K562 (cell line): Measurements from ENCODE around the gene LPIN2. TPM values are rescaled to one million over a fixed set of nuclear protein-coding genes. Genes with fewer than 3 reads are reported as not detected.
A peak's percentile ranks its signal among the peaks of the same experiment; 100 is the strongest.

Source experiments
- ATAC-seq: fragments of 200-7000 bp; cut with Tn5 transposase; 3 replicates; pipeline ENCODE4 v1.9.1; 2020; ENCODE audit warnings: moderate library complexity
- BruUV-seq: library from RNA; stranded (reverse); fragments of 400-500 nt; replicated peaks from 2 replicates; lab custom pipeline; 2021; lab: Mats Ljungman, UMichigan
- CTCF ChIA-PET: fragments of 300-600 bp; formaldehyde crosslinking; extraction: SDS; loops from one replicate; lab custom pipeline; 2021; ENCODE audit warnings: low intra/inter-chr PET ratio; lab: Yijun Ruan, JAX
- POLR2A ChIA-PET: fragments of 300-600, 350-650 bp; sonication (Branson Sonifier 250); formaldehyde crosslinking; extraction: SDS; loops from one replicate; lab custom pipeline; 2021; ENCODE audit warnings: antibody characterized with exemption, inconsistent platforms; lab: Yijun Ruan, JAX
- DNase-seq, 4 experiments: peaks; one replicate each; pipeline versions ENCODE4 v3.0.0 to v3.0.0-alpha.2; 2011 to 2018; ENCODE audit warnings: low spot score in 3 of 4, mixed read lengths in 3 of 4; ENCODE audit errors: extremely low read depth in 1 of 4
- FAIRE-seq: peaks from 2 replicates; lab custom pipeline; 2011; peaks lifted over from hg19 to GRCh38; lab: Jason Lieb, UNC
- H2AFZ ChIP-seq: 2 replicates; pipeline ENCODE4 v1.6.0; 2011; ENCODE audit warnings: low read depth, low read length, control low read depth, inconsistent platforms
- H3K27ac ChIP-seq: fragments of 200-600 bp; 3 replicates; pipeline ENCODE4 v1.8.0; 2011; ENCODE audit warnings: low read depth, mild to moderate bottlenecking, control low read depth, inconsistent platforms, low read length, moderate library complexity, mixed read lengths; ENCODE audit errors: extremely low read depth
- H3K27me3 ChIP-seq, 2 experiments: fragments of 300-600 bp in 1 of 2; 2 replicates in 1 of 2; 3 replicates in 1 of 2; pipeline versions ENCODE4 v1.6.0 to v1.8.0; 2011; ENCODE audit warnings: inconsistent platforms in 2 of 2, low read length in 2 of 2, mild to moderate bottlenecking in 1 of 2, mixed read lengths in 1 of 2, moderate library complexity in 1 of 2; ENCODE audit not compliant: control insufficient read depth in 2 of 2, insufficient read depth in 2 of 2
- H3K36me3 ChIP-seq: fragments of 300-600 bp; 3 replicates; pipeline ENCODE4 v1.8.0; 2011; ENCODE audit warnings: mild to moderate bottlenecking, low read length, inconsistent platforms; ENCODE audit not compliant: control insufficient read depth, insufficient read depth
- H3K4me1 ChIP-seq, 2 experiments: fragments of 200-600 bp in 1 of 2; replicated peaks in 1 of 2; 2 replicates in 1 of 2; 3 replicates in 1 of 2; pipeline versions ENCODE4 v1.5.1 to v1.8.0; 2011; ENCODE audit warnings: inconsistent platforms in 2 of 2, low read length in 2 of 2, mild to moderate bottlenecking in 1 of 2, mixed read lengths in 1 of 2, moderate library complexity in 1 of 2; ENCODE audit not compliant: control insufficient read depth in 2 of 2, insufficient read depth in 2 of 2
- H3K4me2 ChIP-seq: 2 replicates; pipeline ENCODE4 v1.6.1; 2011; ENCODE audit warnings: low read length, control low read depth, inconsistent platforms, mixed read lengths; ENCODE audit not compliant: insufficient read depth
- H3K4me3 ChIP-seq: fragments of 200-600 bp; sonication (generic), shearing (Covaris generic); 2 replicates; pipeline ENCODE4 v1.5.1; 2016; ENCODE audit warnings: control low read depth, inconsistent platforms
- H3K79me2 ChIP-seq: fragments of 200-600 bp; 3 replicates; pipeline ENCODE4 v1.8.0; 2011; ENCODE audit warnings: low read length, inconsistent platforms; ENCODE audit not compliant: control insufficient read depth, insufficient read depth
- H3K9ac ChIP-seq, 2 experiments: 2 replicates each; pipeline versions ENCODE4 v1.6.0 to v1.6.1; 2011; ENCODE audit warnings: low read depth in 2 of 2, low read length in 2 of 2, control low read depth in 1 of 2, inconsistent platforms in 1 of 2, mild to moderate bottlenecking in 1 of 2, mixed read lengths in 1 of 2; ENCODE audit not compliant: insufficient read depth in 1 of 2
- H3K9me1 ChIP-seq: one replicate; pipeline ENCODE4 v1.6.0; 2011; ENCODE audit warnings: inconsistent platforms, mild to moderate bottlenecking, low read length, moderate library complexity; ENCODE audit not compliant: control insufficient read depth, insufficient read depth
- H3K9me3 ChIP-seq: replicated peaks from 2 replicates; pipeline ENCODE4 v1.5.1; 2011; ENCODE audit warnings: low read depth, low read length, inconsistent platforms; ENCODE audit not compliant: control insufficient read depth, insufficient read depth
- H4K20me1 ChIP-seq: replicated peaks from 2 replicates; pipeline ENCODE4 v1.6.1; 2011; ENCODE audit warnings: low read length, inconsistent platforms, mixed read lengths; ENCODE audit not compliant: control insufficient read depth, insufficient read depth
- RBM34 ChIP-seq: fragments of 200-400 bp; formaldehyde crosslinking; IDR thresholded peaks from 2 replicates; pipeline ENCODE4 v1.6.1; 2018; ENCODE audit warnings: low read length, borderline replicate concordance; ENCODE audit not compliant: insufficient read depth
- ZNF384 ChIP-seq: IDR thresholded peaks from 2 replicates; pipeline ENCODE4 v1.6.1; 2012; ENCODE audit warnings: low read depth, low read length, improper control_type of control experiment
- WGBS: fragments of 100-300 bp; shearing (Covaris generic); methylation state at CpG from one replicate; pipeline ENCODE4 v1.1.6; 2016; ENCODE audit warnings: low coverage, mixed read lengths; ENCODE audit not compliant: insufficient coverage; ENCODE audit errors: missing lambda C conversion rate; 5-methylcytosine and 5-hydroxymethylcytosine counted together
- in situ Hi-C: fragments of 300-500 bp; cut with MboI; formaldehyde crosslinking; loops from 4 replicates; pipeline ENCODE4 v1.15.0; 2018; ENCODE audit warnings: inconsistent platforms, mixed read lengths
- intact Hi-C: fragments of 100-400 bp; cut with micrococcal nuclease; formaldehyde crosslinking; loops from 2 replicates; pipeline ENCODE4 v1.14.2; 2022
- polyA plus RNA-seq, 8 experiments: library from polyadenylated mRNA; depleted of rRNA in 4 of 8; stranded (reverse) in 5 of 8; unstranded in 3 of 8; fragments of >200 nt; fragmentation: Nextera tagmentation in 2 of 8; fragmentation: Illumina TruSeq in 1 of 8; extraction: Ambion mirVana in 2 of 8; extraction: Trizol in 1 of 8; gene quantifications; 2 replicates each; pipeline versions ENCODE4 v1.2.1 to v1.2.3, GENCODE V29; 2011 to 2014; ENCODE audit warnings: inconsistent platforms in 1 of 8, missing spikeins in 1 of 8
- total RNA-seq, 7 experiments: library from RNA; depleted of rRNA in 6 of 7; stranded (reverse); fragments of >200 nt in 6 of 7; fragmentation: Illumina TruSeq in 2 of 7; extraction: Trizol in 2 of 7; gene quantifications; 2 replicates each; pipeline versions ENCODE4 v1.2.1 to v1.2.3, GENCODE V29; 2011 to 2021; ENCODE audit warnings: low replicate concordance in 1 of 7
- TF ChIP-seq, protein P1 (sequence below): fragments of 450-650 bp; formaldehyde crosslinking; IDR thresholded peaks from 2 replicates; pipeline ENCODE4 v1.4.0; 2022; ENCODE audit warnings: missing genetic modification characterization

Gene LPIN2
- total and polyA plus RNA-seq, 9 of the 15 experiments (the other 6 are each of a cell fraction or from before 2014, with no cell fraction given) = 5.2 to 34.8 (median 24.6) TPM

DNA sequence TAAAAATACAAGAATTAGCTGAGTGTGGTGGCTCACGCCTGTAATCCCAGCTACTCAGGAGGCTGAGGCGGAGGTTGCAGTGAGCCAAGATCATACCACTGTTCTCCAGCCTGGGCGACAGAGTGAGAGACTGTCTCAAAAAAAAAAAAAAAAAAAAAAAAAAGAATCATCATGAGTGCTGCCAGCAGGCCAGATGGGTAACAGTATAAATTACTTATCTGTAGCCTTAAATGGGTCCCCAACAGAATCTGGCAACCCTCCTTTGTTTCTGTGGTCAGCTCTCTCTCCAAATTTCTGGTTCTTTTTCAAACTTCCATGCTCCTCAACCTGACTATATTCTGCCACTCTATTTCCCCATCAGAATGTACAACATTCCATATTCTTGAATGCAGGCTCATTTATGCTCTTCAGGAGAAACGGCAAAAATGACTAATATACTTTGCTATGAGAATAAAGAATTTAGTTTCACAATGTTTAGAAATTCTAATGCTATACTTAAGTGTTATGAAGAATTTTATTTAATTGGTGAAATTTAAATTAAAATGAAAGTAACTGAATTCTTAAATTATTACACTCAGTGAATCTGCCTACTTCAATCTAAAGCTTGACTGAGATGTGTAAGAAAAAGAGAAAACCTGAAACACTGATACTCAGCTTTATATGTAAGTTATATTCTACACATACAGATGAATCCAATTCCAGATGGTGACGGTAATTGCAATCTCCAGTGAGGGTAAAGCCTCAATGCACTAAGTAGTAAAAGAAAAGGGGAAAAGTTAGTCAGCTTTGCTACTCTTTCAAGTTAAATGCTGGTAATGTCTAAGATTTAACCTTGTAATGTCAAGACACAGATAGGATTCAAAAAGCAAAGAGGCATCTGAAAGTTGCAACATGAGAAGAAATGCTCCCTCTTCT is 24.8 kb downstream of the LPIN2 start:
- in situ Hi-C loops = no loop called here
- Histone ChIP-seq H3K9me1 (no peaks in the 10 kb centered on the region), H3K36me3 (peaks cover 6% of the 10 kb centered on the region; the same call in 2 of the 3 replicates), H3K4me3 (no peak overlapping the region), H2AFZ (no peak overlapping the region), H3K9ac (no peak overlapping the region), H3K27ac (no peak overlapping the region), H3K4me2 (no peak overlapping the region), H3K79me2 (peaks cover 94% of the 10 kb centered on the region), H4K20me1 (no peaks in the 10 kb centered on the region), H3K4me1 (peaks cover 3 to 12% of the 10 kb centered on the region in 2 experiments; a peak in 3 of 5 replicates), H3K9me3 (no peaks in the 10 kb centered on the region), H3K27me3 (no peaks in the 10 kb centered on the region)
- CTCF ChIA-PET = no interaction called here
- intact Hi-C loops = no loop called here
- peak; percentile 28; the same call in 1 of the 2 replicates for TF ChIP-seq ZNF384
- no peak for TF ChIP-seq RBM34
- TF ChIP-seq, protein P1, sequence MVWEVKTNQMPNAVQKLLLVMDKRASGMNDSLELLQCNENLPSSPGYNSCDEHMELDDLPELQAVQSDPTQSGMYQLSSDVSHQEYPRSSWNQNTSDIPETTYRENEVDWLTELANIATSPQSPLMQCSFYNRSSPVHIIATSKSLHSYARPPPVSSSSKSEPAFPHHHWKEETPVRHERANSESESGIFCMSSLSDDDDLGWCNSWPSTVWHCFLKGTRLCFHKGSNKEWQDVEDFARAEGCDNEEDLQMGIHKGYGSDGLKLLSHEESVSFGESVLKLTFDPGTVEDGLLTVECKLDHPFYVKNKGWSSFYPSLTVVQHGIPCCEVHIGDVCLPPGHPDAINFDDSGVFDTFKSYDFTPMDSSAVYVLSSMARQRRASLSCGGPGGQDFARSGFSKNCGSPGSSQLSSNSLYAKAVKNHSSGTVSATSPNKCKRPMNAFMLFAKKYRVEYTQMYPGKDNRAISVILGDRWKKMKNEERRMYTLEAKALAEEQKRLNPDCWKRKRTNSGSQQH = no peak
- ATAC-seq (no peak), FAIRE-seq (no peak), DNase-seq (no peak)
- POLR2A ChIA-PET = interaction anchor here (0.8 to 3.5 kb wide), 6 partner anchors 6 to 68 kb away, joined by 3 to 39 read pairs (median 4); no protein-coding TSS in a partner anchor
- BruUV-seq = no TSS peak
- WGBS = 86% methylated on average over 5 of the region's 5 CpGs
